Left renal cortex interstitium (tissue), 4 donors: ENCODE results near the gene BMPR1B. TPM values are rescaled to one million over a fixed set of nuclear protein-coding genes. Genes with fewer than 3 reads are reported as not detected.
"Not testable (repeated sequence)": the region's sequence is repeated elsewhere in the genome, so short reads cannot be mapped to it uniquely, and the experiment has no call there.

ENCODE experiments used
- DNase-seq, 4 donors: peaks; one replicate each; pipeline ENCODE4 v3.0.0-alpha.2; 2013; ENCODE audit warnings: low read depth in 4 of 4, low spot score in 2 of 4, missing footprints in 1 of 4
- polyA plus RNA-seq, 4 donors: library from polyadenylated mRNA; unstranded; fragments of 120-200 nt; gene quantifications; one replicate each; pipeline ENCODE4 v1.2.1, GENCODE V29; 2013; ENCODE audit not compliant: insufficient read length in 4 of 4

Gene BMPR1B
- polyA plus RNA-seq, 4 donors = 20.4 to 27.2 (median 23.7) TPM

DNA sequence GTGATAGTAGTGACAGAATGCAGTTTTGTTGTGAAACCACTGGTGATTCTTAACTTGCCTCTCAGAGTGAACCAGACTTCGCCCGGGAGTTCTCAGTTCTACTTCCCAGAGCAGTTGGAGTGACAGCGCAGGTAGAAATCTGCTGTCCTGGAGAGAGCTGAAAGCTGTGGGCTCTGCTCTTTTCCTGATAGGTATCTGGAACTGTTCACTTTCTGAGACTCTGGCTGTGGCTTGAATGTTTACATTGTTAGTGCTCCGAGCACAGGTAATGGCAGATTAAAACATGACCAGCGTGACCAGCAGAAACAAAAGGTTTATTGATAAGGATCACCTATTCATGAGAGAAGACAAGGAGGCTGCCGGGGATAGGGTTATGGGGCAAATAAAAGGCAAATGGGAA, 360.7 kb downstream of the BMPR1B start:
- no peak for DNase-seq

DNA sequence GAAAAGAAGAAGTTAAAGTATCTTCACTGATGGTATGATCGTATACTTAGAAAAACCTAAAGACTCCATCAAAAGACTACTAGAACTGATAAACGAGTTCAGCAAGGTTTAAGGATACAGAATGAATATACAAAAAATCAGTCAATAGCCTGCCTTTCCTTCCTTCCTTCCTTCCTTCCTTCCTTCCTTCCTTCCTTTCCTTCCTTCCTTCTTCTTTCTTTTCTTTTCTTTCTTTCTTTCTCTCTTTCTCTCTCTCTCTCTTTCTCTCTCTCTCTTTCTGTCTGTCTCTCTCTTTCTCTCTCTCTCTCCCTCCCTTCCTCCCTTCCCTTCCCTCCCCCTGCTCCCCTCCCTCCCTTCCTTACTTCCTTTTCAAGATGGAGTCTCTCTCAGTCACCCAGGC, 362.7 kb downstream of the BMPR1B start:
- no peak for DNase-seq

DNA sequence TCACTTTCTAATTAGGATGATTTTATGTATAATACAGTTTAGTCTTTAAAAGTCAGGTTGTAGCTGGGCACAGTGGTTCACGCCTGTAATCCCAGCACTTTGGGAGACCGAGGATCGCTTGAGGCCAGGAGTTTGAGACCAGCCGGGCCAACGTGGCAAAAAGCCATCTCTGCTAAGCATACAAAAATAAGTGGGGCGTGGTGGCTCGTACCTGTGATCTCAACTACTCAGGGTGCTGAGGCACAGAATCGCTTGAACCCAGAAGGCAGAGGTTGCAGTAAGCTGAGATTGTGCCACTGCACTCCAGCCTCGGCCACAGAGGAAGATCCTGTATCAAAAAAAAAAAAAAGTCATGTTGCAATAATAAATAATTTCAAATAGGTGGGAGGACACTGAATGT, 364.2 kb downstream of the BMPR1B start:
- DNase-seq = no peak

DNA sequence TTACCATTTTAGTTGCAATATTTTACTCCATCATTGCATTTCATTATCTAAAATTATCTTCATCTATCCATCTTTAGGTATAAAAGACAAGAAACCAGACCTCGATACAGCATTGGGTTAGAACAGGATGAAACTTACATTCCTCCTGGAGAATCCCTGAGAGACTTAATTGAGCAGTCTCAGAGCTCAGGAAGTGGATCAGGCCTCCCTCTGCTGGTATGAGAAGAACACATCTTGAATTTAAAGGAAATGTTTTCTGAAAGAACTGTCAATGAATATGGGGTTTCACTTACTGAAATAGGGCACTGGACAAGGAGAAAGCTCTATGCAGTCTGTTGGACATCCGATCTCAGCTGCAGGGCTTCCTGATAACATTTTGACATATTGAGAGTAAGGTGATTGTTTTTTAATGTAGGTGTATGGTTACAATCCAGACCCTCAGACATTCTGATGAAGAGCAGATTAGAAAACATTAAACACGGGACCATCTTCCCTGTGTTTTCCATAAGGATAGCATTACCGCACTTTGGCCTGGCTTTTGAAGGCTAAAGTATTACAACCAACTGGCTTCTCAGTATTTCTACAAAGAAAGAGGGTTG, 367.2 kb downstream of the BMPR1B start:
- DNase-seq = peak in 1 of 4 donors; percentile 49

DNA sequence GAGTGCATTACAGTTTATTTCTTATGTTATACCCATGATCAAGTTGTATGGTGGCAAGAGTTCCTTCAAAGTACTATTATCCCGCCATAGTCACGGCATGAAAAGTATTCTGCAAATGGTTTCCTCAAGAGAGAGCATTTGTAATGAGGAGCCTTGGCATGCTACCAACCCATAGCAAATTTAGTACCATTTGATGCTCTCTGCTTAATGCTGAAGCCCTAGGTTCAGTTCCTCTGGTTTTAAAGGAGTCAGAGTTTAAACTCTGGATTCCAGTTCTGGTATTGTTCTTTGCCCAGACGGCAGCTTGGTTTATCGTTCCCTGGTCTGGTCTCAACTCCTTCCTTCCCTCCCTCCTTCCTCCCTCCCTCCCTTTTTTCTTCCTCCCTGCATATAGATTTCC, 371.3 kb downstream of the BMPR1B start:
- no peak for DNase-seq

DNA sequence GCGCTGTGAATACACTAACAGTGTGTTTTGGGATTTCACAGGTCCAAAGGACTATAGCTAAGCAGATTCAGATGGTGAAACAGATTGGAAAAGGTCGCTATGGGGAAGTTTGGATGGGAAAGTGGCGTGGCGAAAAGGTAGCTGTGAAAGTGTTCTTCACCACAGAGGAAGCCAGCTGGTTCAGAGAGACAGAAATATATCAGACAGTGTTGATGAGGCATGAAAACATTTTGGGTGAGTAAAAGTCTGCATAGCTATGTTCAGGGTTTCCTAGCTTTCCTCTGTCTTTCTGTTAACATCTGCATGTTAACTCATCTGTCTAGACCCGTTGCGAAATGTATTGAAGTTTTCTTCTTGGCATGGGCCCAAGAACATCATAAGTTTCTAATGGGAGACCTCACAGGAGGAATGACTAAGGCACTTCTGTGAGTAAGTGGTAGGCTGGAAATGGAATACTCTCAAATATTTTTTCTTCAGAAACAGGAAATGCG, 372.1 kb downstream of the BMPR1B start:
- DNase-seq = no peak

DNA sequence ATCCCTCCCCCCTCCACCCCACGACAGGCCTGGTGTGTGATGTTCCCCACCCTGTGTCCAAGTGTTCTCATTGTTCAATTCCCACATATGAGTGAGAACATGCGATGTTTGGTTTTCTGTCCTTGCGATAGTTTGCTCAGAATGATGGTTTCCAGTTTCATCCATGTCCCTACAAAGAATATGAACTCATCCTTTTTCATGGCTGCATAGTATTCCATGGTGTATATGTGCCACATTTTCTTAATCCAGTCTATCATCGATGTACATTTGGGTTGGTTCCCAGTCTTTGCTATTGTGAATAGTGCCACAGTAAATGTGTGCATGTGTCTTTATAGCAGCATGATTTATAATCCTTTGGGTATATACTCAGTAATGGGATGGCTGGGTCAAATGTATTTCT, 376.3 kb downstream of the BMPR1B start:
- DNase-seq = not testable (repeated sequence)

DNA sequence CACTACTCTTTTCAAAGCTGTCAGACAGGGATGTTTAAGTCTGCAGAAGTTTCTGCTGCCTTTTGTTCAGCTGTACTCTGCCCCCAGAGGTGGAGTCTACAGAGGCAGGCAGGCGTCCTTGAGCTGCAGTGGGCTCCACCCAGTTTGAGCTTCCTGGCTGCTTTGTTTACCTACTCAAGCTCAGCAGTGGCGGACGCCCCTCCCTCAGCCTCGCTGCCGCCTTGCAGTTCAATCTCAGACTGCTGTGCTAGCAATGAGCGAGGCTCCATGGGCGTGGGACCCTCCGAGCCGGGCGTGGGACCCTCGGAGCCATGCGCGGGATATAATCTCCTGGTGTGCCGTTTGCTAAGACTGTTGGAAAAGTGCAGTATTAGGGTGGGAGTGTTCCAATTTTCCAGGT, 381.7 kb downstream of the BMPR1B start:
- DNase-seq = not testable (repeated sequence)

DNA sequence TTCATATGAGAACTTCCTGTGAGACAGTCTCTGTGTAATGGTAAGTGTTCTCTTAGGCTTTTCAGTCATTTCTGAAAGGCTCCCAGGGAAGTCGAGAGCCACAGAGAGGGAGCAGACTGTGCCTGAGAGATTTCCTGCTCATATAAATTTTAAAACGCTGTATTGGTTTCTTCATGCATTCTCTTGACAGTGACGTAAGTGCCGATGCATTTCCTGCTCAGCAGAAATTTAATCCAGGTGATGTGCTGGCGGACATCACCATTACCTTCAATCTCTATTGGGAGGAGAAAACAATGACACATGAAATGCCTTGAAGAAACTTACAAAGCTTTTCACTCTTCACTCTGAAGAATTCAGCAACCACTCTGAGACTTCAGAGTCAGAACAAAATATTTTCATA, 383.6 kb downstream of the BMPR1B start:
- no peak for DNase-seq

DNA sequence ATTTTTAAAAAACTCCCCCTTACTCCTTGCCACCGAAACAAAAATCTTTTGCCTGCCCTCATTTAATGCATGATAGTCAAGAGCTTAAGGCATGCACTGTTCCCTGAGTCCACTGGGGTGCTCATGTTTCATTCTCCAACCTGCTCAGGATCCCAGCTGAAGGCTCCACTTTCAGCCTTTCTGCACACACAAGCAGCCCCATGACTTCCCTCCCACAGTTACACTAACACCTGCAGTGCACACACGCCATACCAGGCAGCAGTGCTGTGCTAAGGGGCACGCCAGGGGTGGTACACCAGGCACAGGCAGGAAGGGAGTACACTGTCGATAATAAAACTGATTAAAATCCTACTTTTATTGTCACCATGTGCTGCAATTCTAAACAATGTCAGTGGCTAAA, 385.2 kb downstream of the BMPR1B start:
- no peak for DNase-seq

DNA sequence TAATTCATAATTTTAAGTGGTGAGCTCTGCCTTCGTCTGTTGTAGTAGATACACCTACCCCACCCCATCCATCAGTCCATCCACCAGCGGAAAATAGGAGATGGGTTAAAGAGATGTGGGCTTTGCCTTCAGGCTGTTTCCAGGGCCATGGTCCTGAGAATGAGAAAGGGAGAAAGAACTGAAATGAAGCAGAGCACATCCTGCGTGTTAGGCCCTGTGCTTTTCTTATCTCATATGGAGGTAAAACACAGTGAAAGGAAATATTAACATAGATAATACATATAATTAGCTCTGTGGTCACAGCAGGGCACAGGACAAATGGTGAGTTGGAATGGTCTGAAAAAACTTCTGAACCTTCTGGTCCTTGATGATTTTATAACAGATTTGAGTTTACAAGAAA, 393.5 kb downstream of the BMPR1B start:
- no peak for DNase-seq

DNA sequence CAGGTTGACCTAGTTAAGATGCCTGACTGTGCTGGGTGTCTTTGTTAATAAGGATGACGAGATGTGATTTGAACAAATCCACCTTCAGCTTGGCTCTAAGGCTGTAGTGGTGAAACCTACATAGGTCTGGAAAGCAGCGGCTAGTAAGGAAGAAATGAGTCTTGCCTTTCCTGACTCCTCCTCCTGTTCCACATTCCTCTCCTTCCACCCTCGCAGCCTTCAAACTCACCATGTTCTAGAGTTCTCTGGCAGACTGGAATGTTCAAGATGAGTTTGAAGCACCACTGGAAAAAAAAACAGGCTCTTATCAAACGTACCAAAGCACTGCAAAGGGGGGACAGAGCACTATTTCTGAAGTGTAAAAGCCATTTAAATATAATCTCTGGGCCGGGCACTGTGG, 395.4 kb downstream of the BMPR1B start:
- DNase-seq = no peak

DNA sequence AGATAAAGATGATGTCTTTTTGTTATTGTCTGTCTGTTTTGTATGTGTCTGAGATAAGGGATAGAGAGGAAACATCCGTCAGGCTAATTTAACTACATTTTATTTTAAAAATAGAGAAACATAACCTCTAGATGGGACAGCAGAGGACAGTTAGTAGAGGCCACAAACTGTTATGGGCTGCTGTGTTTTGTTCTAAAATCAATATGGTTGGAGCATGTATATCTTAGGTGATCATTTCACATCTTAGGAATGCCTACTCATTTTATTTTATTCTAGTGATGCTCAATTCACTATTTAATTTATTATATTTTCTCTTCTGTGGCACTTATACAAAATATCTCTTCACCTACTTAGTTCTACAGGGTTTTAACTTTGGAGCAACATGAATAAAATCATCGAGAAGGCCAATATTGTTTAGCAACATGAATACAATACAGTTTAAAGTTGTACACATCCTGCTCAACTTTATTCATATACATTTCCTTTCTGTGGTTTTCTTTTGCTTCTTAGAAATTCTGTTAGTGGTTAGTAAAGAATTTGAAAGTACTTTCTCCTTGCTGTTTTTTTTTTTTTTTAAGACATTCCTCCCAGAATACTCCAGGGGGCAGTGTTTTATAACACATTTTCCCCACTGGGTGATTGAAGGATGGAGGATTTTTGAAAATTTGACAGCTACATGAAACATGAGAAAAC, 398.1 kb downstream of the BMPR1B start:
- DNase-seq = no peak

DNA sequence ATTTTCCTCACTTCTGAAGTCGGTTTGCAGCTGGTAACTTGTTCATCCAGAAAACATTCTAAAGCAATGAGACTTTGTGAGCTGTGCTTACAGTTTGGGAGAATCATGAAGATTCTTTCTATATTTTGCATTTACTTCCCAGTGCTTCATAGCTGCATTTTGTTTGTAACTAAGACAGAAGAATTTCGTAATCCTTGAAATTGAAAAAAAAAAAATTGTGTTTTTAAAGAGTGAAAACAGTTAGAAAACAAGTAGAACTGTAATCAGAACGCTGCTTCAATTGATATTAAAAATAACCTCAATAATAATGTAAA, 398.7 kb downstream of the BMPR1B start:
- no peak for DNase-seq

DNA sequence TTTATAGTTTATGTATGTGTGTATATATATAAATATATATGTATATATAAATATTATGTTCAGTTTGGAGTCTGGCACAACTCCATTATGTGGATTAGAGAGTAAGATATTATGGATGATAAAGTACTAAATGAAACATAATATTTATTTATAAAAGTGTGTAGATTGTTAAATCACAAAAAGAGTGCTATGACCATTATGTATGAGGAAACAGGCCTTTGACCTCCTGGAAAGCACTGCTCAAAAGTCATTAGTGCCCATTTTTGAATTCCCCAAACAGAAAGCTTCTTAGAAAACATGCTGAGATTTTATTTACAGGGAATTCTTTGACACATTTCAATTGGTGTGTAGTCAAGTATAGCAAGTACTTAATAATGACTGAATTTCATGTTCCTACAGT, 399.8 kb downstream of the BMPR1B start:
- no peak for DNase-seq

DNA sequence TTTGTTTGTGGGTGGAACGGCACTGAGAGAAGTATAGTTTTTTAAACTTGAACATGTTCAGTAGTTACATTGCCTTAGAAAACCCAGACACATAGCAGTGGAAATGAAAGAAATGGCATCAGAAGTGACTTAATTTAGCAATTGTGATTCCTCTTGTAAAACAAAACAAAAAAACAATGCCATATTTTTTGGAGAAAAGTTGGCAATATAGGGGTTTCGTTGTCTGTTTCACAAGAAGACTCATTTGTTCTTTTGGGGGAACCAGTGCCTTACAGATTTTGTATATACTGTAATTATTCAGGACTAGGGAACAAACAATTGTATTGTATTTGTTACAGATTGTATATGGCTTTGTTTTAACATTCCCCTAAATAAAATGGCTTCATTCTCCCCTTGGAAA, 400.3 kb downstream of the BMPR1B start:
- no peak for DNase-seq

DNA sequence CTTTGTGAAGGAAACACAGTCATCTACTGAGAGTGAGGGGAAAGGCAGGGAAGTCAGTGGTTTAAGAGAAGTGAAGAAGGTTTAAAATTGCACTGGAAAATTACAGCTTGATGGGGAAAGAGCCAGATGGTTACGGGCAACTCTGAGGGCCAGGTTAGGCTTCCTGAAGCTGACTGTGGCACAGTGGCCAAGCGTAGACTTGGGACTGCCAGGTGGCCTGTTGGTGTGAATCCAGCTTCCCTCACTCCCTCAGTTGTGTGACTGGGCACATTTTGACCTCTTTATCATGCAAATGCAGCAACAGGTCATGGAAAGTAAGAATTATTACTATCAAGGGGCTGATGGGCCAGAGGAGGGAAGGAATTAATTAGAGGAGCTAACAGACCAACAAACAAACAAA, 400.9 kb downstream of the BMPR1B start:
- DNase-seq = no peak

DNA sequence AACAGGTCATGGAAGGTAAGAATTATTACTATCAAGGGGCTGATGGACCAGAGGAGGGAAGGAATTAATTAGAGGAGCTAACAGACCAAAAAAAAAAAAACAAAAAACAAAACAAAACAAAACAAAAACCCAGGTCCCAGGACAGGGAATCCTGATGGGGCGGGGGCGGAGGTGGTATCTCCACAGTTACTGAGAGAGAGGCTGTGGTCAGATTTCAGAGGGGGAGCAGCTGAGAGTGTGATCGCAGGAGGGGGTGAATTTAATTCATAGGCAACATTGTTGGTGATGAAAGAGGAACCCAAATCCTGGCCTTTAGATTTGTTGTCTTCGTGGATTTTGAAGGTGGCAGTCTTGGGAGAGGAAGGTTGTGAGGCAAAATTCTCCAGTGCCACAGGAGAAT, 401.6 kb downstream of the BMPR1B start:
- DNase-seq = no peak

DNA sequence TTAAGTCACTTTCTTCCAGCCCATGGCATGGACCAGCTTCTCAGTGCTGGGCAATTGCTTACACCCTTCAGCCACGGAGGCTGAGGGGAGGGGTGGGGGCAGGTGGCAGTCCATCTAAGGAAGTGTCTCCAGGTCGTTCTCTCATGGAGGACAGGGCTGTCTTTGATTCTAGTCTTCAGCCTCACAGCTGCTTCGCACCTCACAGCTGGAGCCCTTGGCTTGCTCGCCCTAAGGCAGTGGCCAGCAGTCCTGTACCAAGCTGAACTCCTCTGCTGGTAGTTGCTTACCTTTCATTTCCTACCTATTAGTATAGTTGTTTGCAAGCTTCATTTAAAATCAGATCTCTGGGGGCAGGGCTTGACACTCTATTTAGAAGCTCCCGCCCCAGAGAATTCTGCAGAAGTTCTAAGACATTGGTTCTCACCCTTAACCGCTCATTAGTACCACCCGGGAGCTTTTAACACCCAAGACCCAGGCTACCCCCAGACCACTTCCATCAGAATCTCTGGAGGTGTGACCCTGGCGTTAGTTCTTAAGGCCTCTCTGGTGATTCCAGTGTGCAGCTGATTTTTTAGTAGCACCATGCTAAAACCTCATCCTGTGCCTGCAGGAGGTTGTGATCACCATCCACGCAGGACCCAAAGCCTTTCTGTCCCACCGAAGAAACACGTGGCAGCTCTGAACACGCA, 404.2 kb downstream of the BMPR1B start:
- no peak for DNase-seq

DNA sequence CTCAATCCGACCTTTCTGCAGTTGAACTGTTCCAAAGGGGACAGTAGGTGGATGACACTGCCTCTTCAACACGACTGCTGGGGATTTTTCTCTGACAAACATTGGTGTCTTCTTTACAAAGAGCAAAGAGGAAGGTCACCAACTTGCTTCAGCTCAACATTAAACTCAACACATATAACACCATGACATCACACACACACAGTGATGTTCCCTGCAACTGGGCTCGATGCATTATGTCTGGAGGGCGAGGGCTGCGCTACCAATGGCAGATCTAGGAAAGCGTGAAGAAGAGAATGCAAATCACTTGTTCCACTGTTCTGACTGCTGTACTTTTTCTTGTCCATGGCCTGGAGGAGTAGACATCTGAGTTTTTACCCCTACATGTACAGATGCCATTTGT, 405.1 kb downstream of the BMPR1B start:
- DNase-seq = no peak

DNA sequence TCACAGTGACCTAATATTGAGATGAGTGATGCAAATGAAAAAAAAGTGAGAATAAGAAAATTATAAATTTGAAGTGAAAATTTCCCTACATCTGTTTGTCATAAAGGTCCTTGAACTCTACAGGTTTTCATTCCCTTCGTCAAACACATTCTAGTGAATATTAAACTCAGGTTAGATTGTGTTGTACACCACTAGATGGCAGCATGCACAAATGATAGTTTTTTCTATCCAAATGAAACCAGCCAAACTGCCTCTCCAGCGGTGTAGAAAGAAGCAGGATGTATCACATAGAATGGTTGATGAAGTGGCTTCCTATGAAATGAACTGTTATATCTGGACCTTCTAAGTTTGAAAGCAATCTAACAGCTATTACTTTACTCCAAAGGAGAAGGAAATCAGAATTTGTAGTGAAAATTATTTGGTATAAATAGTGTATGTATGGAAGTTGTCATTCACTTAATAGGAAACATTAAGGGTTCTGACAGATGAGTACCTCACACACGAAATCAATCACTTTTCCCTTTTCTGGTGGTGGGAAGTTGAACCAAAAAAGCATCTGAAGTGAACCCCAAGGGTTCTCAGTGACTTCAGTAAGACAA, 408.3 kb downstream of the BMPR1B start:
- peak in 3 of 4 donors; percentile 47 to 69 (median 52) for DNase-seq

DNA sequence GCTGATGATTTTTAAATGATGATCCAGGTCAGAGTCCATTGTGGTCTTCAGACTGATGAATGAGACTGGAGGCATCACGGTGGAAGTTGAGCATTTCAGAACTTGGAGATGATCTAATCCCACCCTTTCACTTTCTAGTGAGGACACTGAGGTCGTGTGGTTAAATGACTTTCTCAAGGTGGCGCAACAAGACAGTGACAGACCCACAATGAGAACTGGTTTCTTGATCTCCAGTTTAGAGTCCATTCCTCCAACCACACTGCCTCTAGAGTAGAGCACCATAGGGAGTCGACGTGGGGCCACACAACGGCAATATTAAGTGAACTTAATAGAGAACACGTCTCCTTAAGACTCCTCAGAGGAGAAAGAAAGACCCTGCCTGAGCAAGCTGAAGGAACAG, 410.1 kb downstream of the BMPR1B start:
- no peak for DNase-seq
